ENCODE results near the gene MYCBPAP. TPM values are rescaled to one million over a fixed set of nuclear protein-coding genes. Genes with fewer than 3 reads are reported as not detected.

Gene MYCBPAP
- total RNA-seq, 1 experiment from 2014 or later, result 1.9 TPM

- Histone ChIP-seq H2AFZ (ENCODE audit: low read length) (no peak overlapping the region), H3K36me3 (ENCODE audit: low read depth, low read length) (peaks cover 11% of the 10 kb centered on the region; the same call in 1 of the 2 replicates), H3K9ac (ENCODE audit: low read length) (no peak overlapping the region), H3K4me2 (ENCODE audit: low read length) (0 out of 2 replicates have a peak overlapping the region, but pooled peaks have one; percentile 89), H3K27ac (ENCODE audit: low read length) (no peak overlapping the region), H3K4me3 (ENCODE audit: low read length) (no peak overlapping the region), H3K9me3 (ENCODE audit: low read length) (no peaks in the 10 kb centered on the region), H4K20me1 (ENCODE audit: low read length) (no peaks in the 10 kb centered on the region), H3F3A (ENCODE audit: low read length, unreplicated experiment) (no peaks in the 10 kb centered on the region), H3K4me1 (ENCODE audit: insufficient read depth, low read length) (peaks cover 25% of the 10 kb centered on the region), H3K9me2 (replicated peaks; ENCODE audit: low read length) (no peaks in the 10 kb centered on the region), H3K27me3 (ENCODE audit: low read length) (no peaks in the 10 kb centered on the region), H3K79me2 (ENCODE audit: low read length) (peaks cover 9% of the 10 kb centered on the region)
- intact Hi-C loops (cut with micrococcal nuclease), result no loop called here
- BruUV-seq (replicated peaks), result no TSS peak
- DNase-seq (no peak), ATAC-seq (no peak)
- TF ChIP-seq EZH2phosphoT487 (IDR thresholded peaks at IDR 0.05; ENCODE audit: borderline replicate concordance, low read length), result no peak
- TF ChIP-seq CTCF (conservative IDR thresholded peaks at IDR 0.05; ENCODE audit: low read depth, low read length), result no peak
- TF ChIP-seq EZH2 (IDR thresholded peaks at IDR 0.05; ENCODE audit: low read length, unreplicated experiment), result no peak
- CTCF ChIA-PET, result no interaction called here
- POLR2A ChIA-PET (ENCODE audit: unreplicated experiment), result interaction anchor here (0.7 kb wide), 1 partner anchor 156 kb away, joined by 3 read pairs; no protein-coding TSS in a partner anchor
These were observed 32.5 kb downstream of the MYCBPAP start for GRCh38 chr17:50540560-50541401.

- Histone ChIP-seq H2AFZ (ENCODE audit: low read length) (peak overlapping the region; percentile 82; the same call in 1 of the 2 replicates), H3K79me2 (ENCODE audit: low read length) (peaks cover 3% of the 10 kb centered on the region), H3K27me3 (ENCODE audit: low read length) (no peaks in the 10 kb centered on the region), H3K9me2 (replicated peaks; ENCODE audit: low read length) (no peaks in the 10 kb centered on the region), H3K9ac (ENCODE audit: low read length) (peak overlapping the region; percentile 81; the same call in 1 of the 2 replicates), H4K20me1 (ENCODE audit: low read length) (no peaks in the 10 kb centered on the region), H3K36me3 (ENCODE audit: low read depth, low read length) (peaks cover 9% of the 10 kb centered on the region; the same call in 1 of the 2 replicates), H3F3A (ENCODE audit: low read length, unreplicated experiment) (no peaks in the 10 kb centered on the region), H3K4me1 (ENCODE audit: insufficient read depth, low read length) (peaks cover 25% of the 10 kb centered on the region), H3K27ac (ENCODE audit: low read length) (peak overlapping the region; percentile 84), H3K9me3 (ENCODE audit: low read length) (no peaks in the 10 kb centered on the region), H3K4me3 (ENCODE audit: low read length) (peak overlapping the region; percentile 71), H3K4me2 (ENCODE audit: low read length) (peak overlapping the region; percentile 89)
- TF ChIP-seq EZH2phosphoT487 (IDR thresholded peaks at IDR 0.05; ENCODE audit: borderline replicate concordance, low read length), result no peak
- no peak for TF ChIP-seq EZH2 (IDR thresholded peaks at IDR 0.05; ENCODE audit: low read length, unreplicated experiment)
- TF ChIP-seq CTCF (conservative IDR thresholded peaks at IDR 0.05; ENCODE audit: low read depth, low read length), result no peak
- DNase-seq (no peak), ATAC-seq (no peak)
- POLR2A ChIA-PET (ENCODE audit: unreplicated experiment), result interaction anchor here (0.6 to 0.7 kb wide), 2 partner anchors 156 to 185 kb away, joined by 3 read pairs; no protein-coding TSS in a partner anchor
- BruUV-seq (replicated peaks), result TSS peak; percentile 61
- intact Hi-C loops (cut with micrococcal nuclease), result no loop called here
- CTCF ChIA-PET, result interaction anchor here (0.6 to 1.2 kb wide), 2 partner anchors 85 to 153 kb away, joined by 3 to 5 read pairs; no protein-coding TSS in a partner anchor
These were observed 33.1 kb downstream of the MYCBPAP start for GRCh38 chr17:50541402-50541715.

Measured in PC-3 (cell line).